ENCODE results near the gene CAMK4.

DNA sequence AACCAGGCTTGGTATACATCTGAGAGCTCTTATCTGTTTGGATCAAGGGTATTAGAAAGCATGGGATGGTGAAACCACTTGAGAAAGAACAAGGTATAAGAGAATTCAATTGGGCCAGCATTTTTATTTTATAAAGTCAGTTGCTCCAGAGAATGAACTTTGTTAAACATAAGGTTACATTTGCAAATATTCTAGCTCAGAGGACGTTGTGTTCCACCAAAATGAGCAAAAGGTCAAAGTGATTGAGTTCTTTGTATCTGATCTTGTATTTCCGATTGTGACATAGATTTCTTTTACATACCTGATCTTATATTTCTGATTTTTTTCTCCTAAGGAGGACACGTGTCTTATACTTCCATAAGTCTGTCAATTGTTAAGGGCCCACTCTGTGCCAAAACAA, 296.7 kb downstream of the CAMK4 start:
- TF ChIP-seq, protein P1, sequence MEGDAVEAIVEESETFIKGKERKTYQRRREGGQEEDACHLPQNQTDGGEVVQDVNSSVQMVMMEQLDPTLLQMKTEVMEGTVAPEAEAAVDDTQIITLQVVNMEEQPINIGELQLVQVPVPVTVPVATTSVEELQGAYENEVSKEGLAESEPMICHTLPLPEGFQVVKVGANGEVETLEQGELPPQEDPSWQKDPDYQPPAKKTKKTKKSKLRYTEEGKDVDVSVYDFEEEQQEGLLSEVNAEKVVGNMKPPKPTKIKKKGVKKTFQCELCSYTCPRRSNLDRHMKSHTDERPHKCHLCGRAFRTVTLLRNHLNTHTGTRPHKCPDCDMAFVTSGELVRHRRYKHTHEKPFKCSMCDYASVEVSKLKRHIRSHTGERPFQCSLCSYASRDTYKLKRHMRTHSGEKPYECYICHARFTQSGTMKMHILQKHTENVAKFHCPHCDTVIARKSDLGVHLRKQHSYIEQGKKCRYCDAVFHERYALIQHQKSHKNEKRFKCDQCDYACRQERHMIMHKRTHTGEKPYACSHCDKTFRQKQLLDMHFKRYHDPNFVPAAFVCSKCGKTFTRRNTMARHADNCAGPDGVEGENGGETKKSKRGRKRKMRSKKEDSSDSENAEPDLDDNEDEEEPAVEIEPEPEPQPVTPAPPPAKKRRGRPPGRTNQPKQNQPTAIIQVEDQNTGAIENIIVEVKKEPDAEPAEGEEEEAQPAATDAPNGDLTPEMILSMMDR (IDR thresholded peaks at IDR 0.05 in 2 of 3, conservative IDR thresholded peaks at IDR 0.05 in 1 of 3; ENCODE audit: borderline replicate concordance in 1 of 3, insufficient read depth in 1 of 3, low read depth in 2 of 3, low read length in 2 of 3): no peak
- TF ChIP-seq YY1 (IDR thresholded peaks at IDR 0.05; ENCODE audit: extremely low read depth, insufficient replicate concordance, low read depth, low read length) (no peak), POLR2A (IDR thresholded peaks at IDR 0.05; ENCODE audit: borderline replicate concordance, extremely low read depth, insufficient read depth, insufficient read length) (no peak), ZNF274 (IDR thresholded peaks at IDR 0.05; ENCODE audit: low read depth, low read length) (no peak), JUND (IDR thresholded peaks at IDR 0.05) (no peak), SP1 (IDR thresholded peaks at IDR 0.05; ENCODE audit: low read depth) (no peak), CEBPB (IDR thresholded peaks at IDR 0.05; ENCODE audit: low read depth) (no peak), SRF (IDR thresholded peaks at IDR 0.05; ENCODE audit: low read depth) (no peak), EZH2 (IDR thresholded peaks at IDR 0.05) (no peak)

Data from HCT116 (cell line).